ENCODE results near the gene TRIO. TPM values are rescaled to one million over a fixed set of nuclear protein-coding genes. Genes with fewer than 3 reads are reported as not detected.

The TRIO gene
- polyA plus RNA-seq, 3 donors = 1.7 to 45.8 (median 2.1) TPM

- Mint-ChIP-seq H3K4me1 (peaks cover 10% of the 10 kb centered on the region), H3K27ac (peak overlapping the region in 2 of 7 donors; percentile 15 to 54), H3K27me3 (ENCODE audit: low read depth in 3 of 3) (no peaks in the 10 kb centered on the region), H3K36me3 (no peaks in the 10 kb centered on the region), H3K4me3 (no peak overlapping the region), H3K9me3 (no peaks in the 10 kb centered on the region)
- Histone ChIP-seq H4K20me1 (ENCODE audit: insufficient read depth, low read length) (peaks cover 97% of the 10 kb centered on the region), H3K4me2 (replicated peaks; ENCODE audit: extremely low read depth, low read length, poor library complexity, severe bottlenecking) (no peak overlapping the region), H3K27ac (ENCODE audit: low read depth in 1 of 2, low read length in 2 of 2) (no peak overlapping the region), H3K27me3 (ENCODE audit: control insufficient read depth in 2 of 2, insufficient read depth in 2 of 2, low read length in 2 of 2) (no peaks in the 10 kb centered on the region), H2AFZ (ENCODE audit: insufficient read depth, low read depth, low read length, poor library complexity, severe bottlenecking) (no peak overlapping the region), H3K4me1 (ENCODE audit: control insufficient read depth in 1 of 2, insufficient read depth in 2 of 2, low read length in 2 of 2) (peaks cover 5 to 9% of the 10 kb centered on the region in 2 donors), H3K9me3 (replicated peaks in 1 of 2; ENCODE audit: control insufficient read depth in 1 of 2, insufficient read depth in 1 of 2, low read length in 2 of 2) (no peaks in the 10 kb centered on the region), H3K4me3 (replicated peaks in 1 of 3; ENCODE audit: low read depth in 2 of 3, low read length in 3 of 3) (no peak overlapping the region), H3K79me2 (ENCODE audit: insufficient read depth, low read length) (peaks cover 80% of the 10 kb centered on the region), H3K9ac (ENCODE audit: insufficient read depth, low read length, poor library complexity, severe bottlenecking) (no peak overlapping the region), H3K36me3 (replicated peaks in 1 of 2; ENCODE audit: control insufficient read depth in 1 of 2, insufficient read depth in 2 of 2, low read length in 2 of 2) (no peaks in the 10 kb centered on the region)
- intact Hi-C loops (cut with micrococcal nuclease) = no loop called here
- peak; percentile 6 to 30 (median 25) for DNase-seq
- TF ChIP-seq, protein P1, sequence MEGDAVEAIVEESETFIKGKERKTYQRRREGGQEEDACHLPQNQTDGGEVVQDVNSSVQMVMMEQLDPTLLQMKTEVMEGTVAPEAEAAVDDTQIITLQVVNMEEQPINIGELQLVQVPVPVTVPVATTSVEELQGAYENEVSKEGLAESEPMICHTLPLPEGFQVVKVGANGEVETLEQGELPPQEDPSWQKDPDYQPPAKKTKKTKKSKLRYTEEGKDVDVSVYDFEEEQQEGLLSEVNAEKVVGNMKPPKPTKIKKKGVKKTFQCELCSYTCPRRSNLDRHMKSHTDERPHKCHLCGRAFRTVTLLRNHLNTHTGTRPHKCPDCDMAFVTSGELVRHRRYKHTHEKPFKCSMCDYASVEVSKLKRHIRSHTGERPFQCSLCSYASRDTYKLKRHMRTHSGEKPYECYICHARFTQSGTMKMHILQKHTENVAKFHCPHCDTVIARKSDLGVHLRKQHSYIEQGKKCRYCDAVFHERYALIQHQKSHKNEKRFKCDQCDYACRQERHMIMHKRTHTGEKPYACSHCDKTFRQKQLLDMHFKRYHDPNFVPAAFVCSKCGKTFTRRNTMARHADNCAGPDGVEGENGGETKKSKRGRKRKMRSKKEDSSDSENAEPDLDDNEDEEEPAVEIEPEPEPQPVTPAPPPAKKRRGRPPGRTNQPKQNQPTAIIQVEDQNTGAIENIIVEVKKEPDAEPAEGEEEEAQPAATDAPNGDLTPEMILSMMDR (IDR thresholded peaks at IDR 0.05) = no peak
- no CpG with 5 or more reads among the region's 1 CpG for WGBS (ENCODE audit: insufficient coverage)
Observed at GRCh38 chr5:14241141-14241540, 98.0 kb downstream of the TRIO start.

DNA sequence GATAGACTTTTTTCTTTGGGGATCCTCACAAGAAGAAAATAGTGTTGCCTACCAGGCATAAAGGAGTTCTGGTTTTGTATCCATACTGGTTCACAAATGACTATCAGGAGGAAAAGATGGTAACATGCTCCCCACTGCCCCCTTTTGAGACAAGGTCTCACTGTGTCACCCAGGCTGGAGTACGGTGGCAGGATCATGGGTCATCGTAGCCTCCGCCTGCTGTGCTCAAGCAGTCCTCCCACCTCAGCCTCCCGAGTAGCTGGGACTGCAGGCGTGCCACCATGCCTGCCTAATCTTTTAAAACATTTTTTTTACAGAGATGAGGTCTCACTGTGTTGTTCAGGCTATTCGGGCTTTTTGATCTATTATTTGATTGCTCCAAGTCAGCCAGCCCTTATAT lies 99.3 kb downstream of the TRIO start:
- Mint-ChIP-seq H3K27me3 (ENCODE audit: low read depth in 3 of 3) (no peaks in the 10 kb centered on the region), H3K36me3 (peaks cover 0 to 2% of the 10 kb centered on the region in 2 donors), H3K27ac (peak overlapping the region in 1 of 7 donors; percentile 35), H3K9me3 (no peaks in the 10 kb centered on the region), H3K4me1 (peaks cover 8% of the 10 kb centered on the region), H3K4me3 (no peak overlapping the region)
- intact Hi-C loops (cut with micrococcal nuclease) = no loop called here
- DNase-seq = no peak
- Histone ChIP-seq H3K79me2 (ENCODE audit: insufficient read depth, low read length) (peaks cover 75% of the 10 kb centered on the region), H3K36me3 (replicated peaks in 1 of 2; ENCODE audit: control insufficient read depth in 1 of 2, insufficient read depth in 2 of 2, low read length in 2 of 2) (no peaks in the 10 kb centered on the region), H2AFZ (ENCODE audit: insufficient read depth, low read depth, low read length, poor library complexity, severe bottlenecking) (no peak overlapping the region), H3K27ac (ENCODE audit: low read depth in 1 of 2, low read length in 2 of 2) (no peak overlapping the region), H4K20me1 (ENCODE audit: insufficient read depth, low read length) (peaks cover 94% of the 10 kb centered on the region), H3K27me3 (ENCODE audit: control insufficient read depth in 2 of 2, insufficient read depth in 2 of 2, low read length in 2 of 2) (no peaks in the 10 kb centered on the region), H3K9ac (ENCODE audit: insufficient read depth, low read length, poor library complexity, severe bottlenecking) (no peak overlapping the region), H3K4me3 (replicated peaks in 1 of 3; ENCODE audit: low read depth in 2 of 3, low read length in 3 of 3) (no peak overlapping the region), H3K9me3 (replicated peaks in 1 of 2; ENCODE audit: control insufficient read depth in 1 of 2, insufficient read depth in 1 of 2, low read length in 2 of 2) (no peaks in the 10 kb centered on the region), H3K4me2 (replicated peaks; ENCODE audit: extremely low read depth, low read length, poor library complexity, severe bottlenecking) (no peak overlapping the region), H3K4me1 (ENCODE audit: control insufficient read depth in 1 of 2, insufficient read depth in 2 of 2, low read length in 2 of 2) (peaks cover 5 to 9% of the 10 kb centered on the region in 2 donors)
- TF ChIP-seq, protein P1 (IDR thresholded peaks at IDR 0.05) = no peak
- WGBS (ENCODE audit: insufficient coverage) = 100% methylated on average over 4 of the region's 6 CpGs

Data from CD14-positive monocyte (primary cell).